Vagina (tissue), 2 donors: ENCODE data around the gene ICA1L.

Experiments used
- CTCF ChIP-seq, 3 experiments: fragments of 450-650 bp in 2 of 3; fragments of 200-600 bp in 1 of 3; sonication (generic) in 1 of 3; IDR thresholded peaks; one replicate each; pipeline ENCODE4 v1.5.1; 2017 to 2019; ENCODE audit warnings: antibody characterized with exemption in 3 of 3, mild to moderate bottlenecking in 2 of 3, moderate library complexity in 2 of 3
- POLR2AphosphoS5 ChIP-seq, 2 donors: sonication (generic); formaldehyde crosslinking; IDR thresholded peaks; one replicate each; pipeline ENCODE4 v1.9.0; 2017; ENCODE audit warnings: antibody characterized with exemption in 2 of 2, mild to moderate bottlenecking in 2 of 2, low read depth in 1 of 2; ENCODE audit not compliant: insufficient read depth in 1 of 2

GRCh38 chr2:202813387-202813786 lies 58.2 kb downstream of the ICA1L start:
- TF ChIP-seq POLR2AphosphoS5 (IDR thresholded peaks at IDR 0.05; ENCODE audit: insufficient read depth in 1 of 2, low read depth in 1 of 2) (no peak), CTCF (IDR thresholded peaks at IDR 0.05) (no peak)
